Kidney capillary endothelial cell (primary cell): Measurements from ENCODE around the gene TYK2.
"Not testable (repeated sequence)": the region's sequence is repeated elsewhere in the genome, so short reads cannot be mapped to it uniquely, and the experiment has no call there.

ENCODE experiments used
- DNase-seq: peaks from one replicate; pipeline ENCODE4 v3.0.0-alpha.2; 2018; ENCODE audit warnings: low spot score

TYK2 gene

DNA sequence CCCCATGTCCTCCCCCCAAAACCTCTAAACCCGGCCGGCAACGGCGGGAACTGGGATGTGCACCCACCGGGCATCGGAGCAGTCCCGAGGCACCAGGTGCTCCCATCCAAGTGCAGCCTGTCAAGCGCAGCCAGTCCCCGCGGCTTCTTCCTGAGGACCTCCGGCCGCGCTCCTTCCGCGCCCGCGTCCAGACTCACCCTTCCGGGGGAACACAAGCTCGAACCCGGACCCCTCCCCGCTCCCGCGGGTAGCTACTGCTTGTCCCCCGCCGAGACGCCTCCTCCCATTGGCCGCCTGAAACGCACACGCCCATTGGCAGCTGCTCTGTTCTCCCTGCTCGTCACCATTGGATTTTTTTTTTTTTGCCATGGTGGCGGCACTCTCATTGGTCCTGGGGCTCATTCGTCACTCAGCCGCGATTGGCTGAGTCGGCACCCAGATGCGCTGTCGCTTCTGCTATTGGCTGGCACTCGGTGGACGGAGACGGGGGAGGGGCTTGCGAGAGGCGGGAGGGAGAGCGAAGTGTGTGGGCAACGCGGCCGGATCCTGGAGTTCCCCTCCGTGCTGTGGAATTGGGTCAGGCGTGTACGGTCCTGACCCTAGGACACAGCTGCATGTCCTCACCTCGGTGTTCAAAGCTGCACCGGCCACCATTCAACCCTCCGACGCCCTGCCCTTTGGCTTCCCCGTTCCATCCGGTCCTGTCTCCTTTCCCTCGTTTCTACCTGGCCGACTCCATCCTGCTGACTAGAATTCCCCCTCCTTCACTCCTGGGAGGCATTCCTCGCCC, at the start of gene TYK2:
Gene TYK2, minus strand, starts transcription at position 260 of the 790 bp plus-strand sequence. CDS start 2,166 bp downstream, outside the sequence.
- peak; percentile 97 for DNase-seq

DNA sequence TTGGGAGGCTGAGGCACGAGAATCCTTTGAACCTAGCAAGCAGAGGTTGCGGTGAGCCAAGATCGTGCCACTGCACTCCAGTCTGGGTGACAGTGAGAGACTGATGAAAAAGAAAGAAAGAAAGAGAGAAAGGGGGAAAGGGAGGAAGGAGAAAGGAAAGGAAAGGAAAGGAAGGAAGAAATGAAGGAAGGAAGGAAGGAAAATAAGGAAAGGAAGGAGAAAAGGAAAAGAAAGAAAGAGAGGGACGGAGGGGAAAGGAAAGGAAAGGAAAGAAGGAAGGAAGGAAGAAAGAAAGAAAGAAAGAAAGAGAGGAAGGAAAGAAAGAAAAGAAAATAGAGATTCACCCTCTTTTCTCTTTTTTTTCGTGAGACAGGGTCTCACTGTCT, 48.6 kb upstream of the TYK2 start:
- no peak for DNase-seq

DNA sequence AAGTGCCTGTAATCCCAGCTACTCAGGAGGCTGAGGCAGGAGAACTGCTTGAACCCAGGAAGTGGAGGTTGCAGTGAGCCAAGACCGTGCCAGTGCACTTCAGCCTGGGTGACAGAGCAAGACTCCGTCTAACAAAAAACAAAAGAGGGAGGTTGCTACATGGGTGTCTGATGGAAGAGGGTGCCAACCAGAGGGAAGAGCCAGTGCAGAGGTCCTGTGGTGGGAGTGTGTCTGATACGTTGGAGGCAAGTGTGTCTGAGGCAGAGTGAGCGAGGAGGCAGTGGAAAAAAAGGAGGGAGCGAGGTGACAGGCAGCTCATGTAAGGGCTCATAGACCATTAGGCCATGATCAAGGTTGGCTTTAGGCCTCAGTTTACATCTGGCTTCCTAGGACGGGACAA, 46.8 kb upstream of the TYK2 start:
- DNase-seq, result no peak

DNA sequence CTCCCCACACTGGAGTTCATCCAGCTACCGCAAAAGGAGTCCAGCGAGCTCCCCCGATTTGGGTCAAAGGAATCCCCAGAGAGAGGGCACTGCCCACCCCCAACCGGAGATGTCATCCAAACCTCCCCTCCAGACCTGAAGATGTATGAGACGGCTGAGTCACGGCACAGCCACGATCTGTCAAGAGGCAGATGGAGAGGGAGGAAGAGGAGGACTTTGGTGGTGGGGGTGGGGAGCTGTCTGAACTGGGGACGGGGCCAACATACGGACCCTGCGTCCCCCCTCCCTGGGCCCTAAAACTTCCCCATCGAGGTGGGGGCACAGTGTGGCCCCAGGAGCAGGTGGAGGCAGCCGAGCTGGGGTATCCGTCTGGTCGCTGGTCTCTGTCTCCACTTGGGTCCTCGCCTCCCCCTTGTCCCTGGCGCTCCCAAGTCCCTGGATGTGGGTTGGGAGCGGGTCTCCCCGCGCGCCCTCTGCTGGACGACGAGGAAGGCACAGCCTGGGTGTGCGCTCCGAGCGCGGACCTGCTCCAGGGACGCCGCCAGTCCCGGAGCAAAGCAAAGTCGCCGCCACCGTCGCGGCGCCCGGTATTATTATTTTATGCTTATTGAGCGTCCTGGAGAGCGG, 43.8 kb upstream of the TYK2 start:
- peak; percentile 70 for DNase-seq

DNA sequence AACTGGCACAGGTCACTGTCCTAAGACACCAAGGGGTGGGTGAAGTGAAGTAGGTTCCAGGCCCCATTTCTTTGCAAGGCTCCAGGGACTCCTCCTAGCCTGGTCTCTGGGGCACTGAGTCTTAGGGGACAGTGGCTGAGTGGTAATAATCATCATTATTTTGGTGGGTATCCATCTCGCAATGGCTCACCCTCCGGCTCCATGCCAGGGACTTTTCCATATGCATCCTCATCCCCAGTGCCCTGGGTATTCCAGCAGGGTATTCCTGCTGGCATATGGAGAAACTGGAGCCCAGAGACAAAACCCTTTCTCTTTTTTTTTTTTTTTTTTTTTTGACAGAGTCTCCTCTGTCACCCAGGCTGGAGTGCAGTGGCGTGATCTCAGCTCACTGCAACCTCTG, 42.5 kb upstream of the TYK2 start:
- DNase-seq, result no peak

DNA sequence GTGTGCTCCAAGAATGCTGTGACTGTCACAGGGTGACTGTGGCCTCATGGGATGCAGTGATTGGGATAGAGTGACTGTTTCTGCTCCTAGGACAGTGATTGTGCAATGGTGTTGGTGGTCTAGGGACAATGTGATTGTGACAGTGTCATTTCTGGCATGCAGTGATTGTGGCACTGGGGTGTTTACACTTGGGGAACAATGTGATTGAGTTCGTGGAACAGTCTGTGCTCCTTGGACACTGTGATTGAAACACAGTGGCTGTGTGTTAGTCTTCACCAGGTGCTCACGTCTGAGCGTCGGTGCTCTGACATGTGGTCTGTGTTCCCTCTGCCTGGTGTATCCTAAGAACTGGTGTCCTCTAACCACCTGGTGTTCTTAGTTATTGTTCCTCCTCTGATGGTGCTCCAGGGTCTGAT, 41.7 kb upstream of the TYK2 start:
- DNase-seq, result no peak

DNA sequence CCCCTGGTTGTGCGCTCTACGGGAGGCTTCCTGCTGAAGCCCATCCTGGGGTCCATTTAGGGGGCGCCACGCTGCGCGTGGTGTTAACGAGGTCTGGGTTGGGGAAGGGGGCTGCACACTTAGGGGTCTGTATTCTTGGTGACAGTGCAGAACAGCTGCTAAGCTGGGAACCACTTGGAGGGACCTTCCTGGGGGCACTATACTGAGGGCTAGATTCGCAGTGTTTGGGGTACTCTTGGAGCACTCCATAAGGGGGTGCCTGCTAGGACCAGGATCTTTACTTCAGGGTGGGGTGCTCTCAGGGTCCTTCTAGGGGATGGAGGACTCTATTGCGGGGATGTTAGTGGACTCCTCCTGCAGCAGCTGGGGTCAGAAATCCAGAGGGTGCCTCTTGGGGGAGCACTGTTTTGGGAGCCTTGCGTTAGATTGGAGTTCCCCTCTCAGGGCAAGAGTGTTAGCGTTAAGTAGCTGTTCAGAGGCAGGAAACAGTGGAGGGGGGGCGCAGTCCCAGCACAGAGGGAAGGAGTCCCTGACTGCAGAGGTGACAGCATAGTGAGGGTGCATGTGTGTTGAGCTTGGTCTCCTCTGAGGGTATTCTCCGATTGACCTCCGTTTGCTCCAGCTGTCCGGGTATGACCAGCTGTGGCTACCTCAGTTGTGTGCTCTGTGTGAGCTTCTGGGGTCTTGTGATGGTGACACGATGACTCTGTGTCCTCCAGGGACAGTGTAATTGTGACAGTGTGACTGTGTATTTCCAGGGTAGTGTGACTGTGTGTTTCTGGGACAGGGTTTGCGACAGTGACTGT, 41.1 kb upstream of the TYK2 start:
- no peak for DNase-seq

DNA sequence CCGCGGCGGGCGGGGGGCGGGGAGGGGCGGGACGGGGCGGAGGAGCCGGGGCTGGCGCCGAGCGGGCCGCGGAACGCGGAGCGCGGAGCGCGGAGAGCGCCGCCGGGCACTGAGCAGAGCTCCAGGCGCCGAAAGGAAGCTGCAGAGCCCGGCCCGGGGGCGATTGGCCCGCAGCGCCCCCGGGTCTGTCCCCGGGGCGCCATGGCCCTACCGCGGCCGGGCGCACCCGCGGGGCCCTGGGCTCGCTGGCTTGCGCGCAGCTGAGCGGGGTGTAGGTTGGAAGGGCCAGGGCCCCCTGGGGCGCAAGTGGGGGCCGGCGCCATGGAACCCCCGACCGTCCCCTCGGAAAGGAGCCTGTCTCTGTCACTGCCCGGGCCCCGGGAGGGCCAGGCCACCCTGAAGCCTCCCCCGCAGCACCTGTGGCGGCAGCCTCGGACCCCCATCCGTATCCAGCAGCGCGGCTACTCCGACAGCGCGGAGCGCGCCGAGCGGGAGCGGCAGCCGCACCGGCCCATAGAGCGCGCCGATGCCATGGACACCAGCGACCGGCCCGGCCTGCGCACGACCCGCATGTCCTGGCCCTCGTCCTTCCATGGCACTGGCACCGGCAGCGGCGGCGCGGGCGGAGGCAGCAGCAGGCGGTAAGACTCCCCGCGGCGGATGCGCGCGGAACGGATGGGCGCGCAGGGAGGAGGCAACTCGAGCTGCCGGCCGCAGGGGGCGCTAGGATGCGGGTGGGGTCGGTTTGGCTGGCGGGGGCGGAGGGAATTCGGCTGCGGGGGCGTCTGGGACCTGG, 40.3 kb upstream of the TYK2 start, which contains the start of gene PDE4A:
Gene PDE4A, plus strand, starts transcription at position 95 of the 796 bp plus-strand sequence. Its CDS starts 227 bp downstream, at position 322.
- no peak for DNase-seq

DNA sequence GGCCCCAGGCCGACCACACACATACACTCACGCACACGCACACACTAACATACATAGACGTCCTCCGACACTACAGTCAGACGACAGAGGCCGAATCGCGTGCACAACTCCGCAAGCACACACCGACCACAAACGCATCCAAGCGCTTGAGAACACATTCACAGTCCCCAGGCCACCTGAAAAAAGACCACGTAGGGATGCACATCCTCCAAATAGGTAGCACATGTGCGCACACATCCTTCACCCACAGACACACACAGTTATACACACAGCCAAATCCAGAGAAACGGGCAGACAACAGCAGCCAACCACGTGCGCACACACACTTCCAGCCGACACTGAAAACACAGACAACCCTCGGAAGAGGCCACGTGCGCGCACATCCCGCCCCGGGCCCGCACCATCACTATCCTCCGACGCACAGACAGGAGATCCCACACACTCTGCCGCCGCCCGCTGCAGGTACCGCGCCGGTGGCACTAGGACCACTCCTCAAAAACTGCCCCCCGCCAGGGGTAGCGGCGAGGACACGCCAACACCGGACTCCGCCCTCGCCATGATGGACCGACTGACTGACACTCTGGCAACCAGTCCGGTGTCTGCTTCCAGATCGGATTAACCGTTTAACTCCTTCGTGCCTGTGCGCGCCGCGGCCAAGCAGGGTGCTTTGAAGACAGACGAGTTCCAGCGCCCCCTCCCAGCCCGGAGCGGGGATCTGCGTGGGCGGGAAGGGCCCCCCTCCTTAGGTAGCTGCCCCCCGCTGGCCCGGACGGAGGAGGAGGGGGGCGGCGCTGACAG, 39.5 kb upstream of the TYK2 start:
- DNase-seq, result no peak

DNA sequence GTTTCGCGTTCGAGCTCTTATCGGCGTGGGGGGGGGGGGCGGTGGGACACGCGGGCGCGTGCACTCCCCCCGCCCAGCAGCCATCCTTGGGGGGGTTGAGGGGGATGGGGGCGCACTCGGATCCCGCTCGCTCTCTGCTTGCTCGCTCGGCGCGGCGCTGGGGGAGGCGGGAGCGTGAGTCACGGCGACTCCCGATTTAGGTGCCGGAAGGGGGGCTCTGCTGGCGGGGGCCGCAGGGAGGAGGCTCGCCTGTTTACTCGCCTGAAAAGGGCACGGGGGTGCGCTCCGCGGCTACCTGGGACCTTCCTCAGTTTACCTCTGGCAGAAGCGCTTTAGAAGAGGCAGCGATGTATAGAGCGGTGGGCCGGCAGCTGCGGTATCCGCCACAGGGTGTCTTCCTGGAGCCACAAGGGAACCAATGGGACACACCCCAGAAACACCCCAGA, 38.9 kb upstream of the TYK2 start:
- no peak for DNase-seq

DNA sequence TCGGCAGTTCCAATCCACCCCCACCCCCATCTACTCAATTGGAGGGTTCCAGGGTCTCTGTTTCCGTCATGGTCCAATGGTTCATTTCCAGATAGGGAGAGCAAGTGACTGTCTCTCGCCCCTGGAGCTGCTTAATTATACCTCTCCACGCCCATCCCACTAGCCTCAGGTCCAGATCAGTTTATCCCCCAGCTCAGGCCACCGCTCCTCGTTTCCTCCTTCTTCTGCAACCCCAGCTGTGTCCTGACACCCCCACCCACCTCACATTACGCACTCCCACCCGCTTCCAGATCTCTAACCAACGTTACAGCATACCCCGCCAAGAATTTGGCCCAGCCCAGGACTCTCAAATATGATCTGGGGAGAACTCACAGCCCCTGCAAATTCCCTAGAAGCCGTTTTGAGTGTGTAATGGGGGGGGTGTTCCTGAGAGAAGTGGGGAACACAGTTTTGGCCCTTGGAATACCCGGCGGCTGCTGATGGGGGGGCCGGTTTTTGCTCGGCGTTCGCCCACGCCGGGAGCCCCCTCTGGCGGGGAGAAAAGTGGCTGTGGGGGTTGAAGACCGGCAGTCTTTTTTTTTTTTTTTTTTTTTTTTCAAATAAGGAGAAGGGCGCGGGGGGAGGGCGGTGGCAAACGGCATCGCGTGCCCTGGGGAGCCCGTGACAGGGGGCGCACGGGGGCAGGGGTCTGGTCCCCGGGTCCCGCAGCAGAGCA, 38.3 kb upstream of the TYK2 start:
- DNase-seq, result no peak

DNA sequence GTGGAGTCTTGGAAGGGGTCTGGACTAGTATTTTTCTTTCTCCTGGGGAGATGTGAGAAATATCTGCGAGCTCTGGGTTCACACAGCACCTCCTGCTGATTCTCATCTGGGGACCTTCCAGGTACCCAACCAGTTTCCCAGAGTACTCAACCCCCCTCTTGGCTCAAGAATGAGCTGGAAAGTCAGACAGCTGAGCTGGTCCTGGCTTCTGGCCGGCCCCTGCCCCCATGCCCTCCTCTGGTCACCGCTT, 37.8 kb upstream of the TYK2 start:
- no peak for DNase-seq

DNA sequence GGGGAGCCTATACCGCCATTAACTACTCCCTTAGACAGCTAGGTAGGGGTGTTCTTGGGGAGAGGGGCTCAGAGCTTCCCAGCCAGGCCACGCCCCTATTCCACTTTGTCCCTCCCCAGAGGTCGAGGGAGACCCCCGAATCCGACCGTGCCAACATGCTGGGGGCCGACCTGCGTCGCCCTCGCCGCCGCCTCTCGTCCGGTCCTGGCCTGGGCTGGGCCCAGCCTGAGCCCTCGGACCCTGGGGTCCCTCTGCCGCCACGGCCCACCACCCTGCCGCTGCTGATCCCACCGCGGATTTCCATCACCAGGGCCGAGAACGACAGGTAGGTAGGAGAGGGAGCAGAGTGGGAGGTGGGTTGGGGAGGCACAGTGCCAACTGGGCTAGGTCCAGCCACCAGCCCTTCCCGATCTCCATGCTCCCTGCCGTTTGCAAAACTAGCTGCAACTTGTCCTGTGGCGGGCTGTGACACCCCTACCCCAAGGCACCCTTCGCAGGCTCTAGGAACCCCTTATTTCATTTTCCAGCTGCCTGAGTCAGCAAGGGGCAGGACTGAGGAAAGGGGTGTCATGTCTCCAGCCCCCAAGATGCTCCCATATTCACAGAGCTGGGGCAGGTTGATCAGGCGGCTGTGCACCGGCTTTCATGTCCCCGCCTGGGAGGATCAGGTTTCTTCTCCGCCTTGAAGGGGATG, 37.3 kb upstream of the TYK2 start:
- DNase-seq, result no peak

DNA sequence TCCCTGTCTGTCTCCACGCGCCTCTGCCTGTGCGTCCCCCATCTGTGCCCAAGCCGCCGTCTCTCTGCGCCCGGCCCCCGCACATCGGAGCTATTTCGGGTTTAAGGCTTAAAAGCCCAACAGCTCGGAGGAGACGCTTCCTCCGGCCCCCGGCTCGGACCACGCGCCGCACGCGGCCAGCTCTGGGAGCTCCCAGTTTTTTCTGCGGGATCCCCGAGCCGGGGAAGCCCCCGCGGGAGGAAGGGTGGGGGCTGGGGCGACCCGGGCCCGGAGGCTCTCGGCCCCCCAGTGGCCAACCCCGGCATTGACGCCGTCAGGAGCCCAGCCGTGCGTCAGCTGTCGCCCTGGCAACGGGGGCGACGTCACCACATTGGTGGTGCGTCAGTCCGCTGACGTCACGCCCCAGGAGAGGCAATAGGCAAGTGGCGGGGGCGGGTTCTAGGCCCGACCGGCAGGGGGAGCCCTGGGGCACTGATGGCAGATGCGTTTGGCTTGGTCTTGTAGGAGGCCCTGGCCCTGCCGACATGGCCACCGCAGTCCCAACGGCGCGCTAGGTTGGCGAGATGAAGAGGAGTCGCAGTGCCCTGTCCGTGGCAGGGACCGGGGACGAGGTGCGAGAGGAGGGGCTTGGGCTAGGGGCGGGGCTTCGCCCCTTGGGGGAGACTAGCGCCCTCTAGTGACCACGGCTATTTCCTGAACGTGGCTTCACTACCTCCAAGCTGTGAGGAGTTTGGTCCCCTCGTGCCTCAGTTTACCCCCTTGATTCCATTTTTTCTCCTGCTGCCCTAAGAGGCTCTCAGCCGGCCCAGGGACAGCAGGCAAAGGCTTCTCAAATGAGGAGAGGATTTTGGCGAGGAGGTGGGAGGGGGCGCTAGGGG, 36.2 kb upstream of the TYK2 start:
- DNase-seq, result peak; percentile 79

DNA sequence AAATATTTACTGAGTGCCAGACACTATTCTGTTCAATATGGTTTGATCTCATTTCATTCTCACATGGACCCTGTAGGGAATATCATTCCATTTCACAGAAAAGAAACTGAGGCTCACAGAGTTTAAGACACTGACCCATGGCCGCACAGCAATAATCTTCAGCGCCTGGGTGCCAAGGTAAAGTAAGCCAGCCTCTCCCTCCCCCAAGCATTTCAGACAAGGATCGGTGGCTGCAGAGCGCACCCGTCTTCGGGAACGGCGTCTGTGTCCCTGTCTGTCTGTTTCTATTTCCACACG, 35.7 kb upstream of the TYK2 start:
- DNase-seq, result no peak

DNA sequence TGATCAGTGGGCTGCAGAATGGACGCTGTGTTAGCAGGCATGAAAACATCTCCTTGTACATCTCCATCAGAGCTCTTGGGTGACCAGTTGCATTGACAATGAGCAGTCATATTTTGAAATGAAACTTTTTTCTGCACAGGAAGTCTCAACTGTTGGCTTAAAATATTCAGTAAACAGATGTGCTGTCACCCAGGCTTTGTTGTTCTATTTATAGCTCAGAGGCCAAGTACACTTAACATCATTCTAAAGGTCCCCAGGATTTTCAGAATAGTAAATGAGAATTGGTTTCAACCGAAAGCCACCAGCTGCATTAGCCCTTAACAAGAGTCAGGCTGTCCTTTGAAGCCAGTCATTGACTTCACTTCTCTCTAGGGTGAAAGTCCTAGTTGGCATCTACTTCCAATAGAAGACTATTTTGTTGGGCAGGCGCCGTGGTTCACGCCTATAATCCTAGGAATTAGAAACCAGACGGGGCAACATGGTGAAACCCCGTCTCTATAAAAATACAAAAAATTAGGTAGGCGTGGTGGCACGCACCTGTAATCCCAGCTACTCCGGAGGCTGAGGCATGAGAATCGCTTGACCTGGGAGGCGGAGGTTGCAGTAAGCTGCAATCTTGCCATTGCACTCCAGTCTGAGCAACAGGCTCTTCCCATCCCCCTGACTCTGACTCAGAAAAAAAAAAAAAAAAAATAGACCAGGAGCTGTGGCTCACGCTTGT, 32.0 kb upstream of the TYK2 start:
- DNase-seq, result no peak

DNA sequence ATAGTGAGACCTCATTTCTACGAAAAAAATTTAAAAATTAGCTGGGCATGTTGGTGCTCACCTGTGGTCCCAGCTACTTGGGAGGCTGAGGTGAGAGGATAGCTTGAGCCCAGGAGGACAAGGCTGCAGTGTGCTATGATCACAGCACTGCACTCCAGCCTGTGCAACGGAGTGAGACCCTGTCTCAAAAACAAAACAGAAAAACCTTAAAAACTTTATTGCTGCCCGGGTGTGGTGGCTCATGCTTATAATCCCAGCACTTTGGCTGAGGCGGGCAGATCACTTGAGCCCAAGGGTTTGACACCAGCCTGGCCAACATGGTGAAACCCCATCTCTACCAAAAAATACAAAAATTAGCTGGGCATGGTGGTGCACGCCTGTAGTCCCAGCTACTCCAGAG, 30.9 kb upstream of the TYK2 start:
- DNase-seq, result not testable (repeated sequence)

DNA sequence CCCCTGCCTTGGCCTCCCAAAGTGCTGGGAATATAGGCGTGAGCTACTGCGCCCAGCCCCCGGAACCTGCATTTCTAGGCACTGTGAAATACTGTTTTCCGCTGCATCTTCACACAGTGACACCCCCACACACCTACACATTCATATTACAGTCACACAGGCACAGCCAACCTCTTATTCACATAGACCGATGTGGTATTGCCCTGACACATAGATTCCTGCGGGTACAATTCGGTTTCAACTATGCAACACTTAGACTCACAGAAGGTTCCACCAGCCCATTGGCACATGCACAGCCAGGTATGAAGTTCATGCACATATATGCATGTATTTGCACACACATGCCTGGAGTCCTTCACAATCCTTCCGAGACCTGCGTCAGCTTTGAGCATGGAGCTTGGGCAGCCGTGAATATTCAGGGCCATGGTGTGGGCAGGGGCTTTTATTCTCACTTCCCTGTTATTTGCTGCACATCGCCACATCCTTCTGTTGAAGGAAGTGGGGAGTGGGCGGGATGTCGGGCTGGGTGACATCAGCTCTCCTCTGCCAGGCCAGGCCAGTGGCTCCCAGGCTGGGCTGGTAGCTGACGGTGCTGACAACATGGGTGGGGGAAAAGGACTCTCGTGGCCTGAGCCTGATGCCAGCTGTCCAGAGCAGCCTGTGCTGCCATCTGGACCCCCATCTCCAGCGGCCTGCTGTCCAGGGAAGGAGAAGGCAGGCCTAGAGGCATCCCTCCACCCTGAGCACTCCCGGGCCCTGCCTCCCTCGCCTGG, 28.3 kb upstream of the TYK2 start:
- no peak for DNase-seq
